C4-2B (cell line): Measurements from ENCODE around the gene YLPM1.

Experiments
- ZFX ChIP-seq: fragments of 450-650 bp; IDR thresholded peaks from 2 replicates; pipeline ENCODE4 v1.6.1; 2017
- TF ChIP-seq, protein P1 (sequence below): fragments of 450-650 bp; conservative IDR thresholded peaks from 2 replicates; pipeline ENCODE4 v1.5.1; 2017; ENCODE audit warnings: mild to moderate bottlenecking

DNA sequence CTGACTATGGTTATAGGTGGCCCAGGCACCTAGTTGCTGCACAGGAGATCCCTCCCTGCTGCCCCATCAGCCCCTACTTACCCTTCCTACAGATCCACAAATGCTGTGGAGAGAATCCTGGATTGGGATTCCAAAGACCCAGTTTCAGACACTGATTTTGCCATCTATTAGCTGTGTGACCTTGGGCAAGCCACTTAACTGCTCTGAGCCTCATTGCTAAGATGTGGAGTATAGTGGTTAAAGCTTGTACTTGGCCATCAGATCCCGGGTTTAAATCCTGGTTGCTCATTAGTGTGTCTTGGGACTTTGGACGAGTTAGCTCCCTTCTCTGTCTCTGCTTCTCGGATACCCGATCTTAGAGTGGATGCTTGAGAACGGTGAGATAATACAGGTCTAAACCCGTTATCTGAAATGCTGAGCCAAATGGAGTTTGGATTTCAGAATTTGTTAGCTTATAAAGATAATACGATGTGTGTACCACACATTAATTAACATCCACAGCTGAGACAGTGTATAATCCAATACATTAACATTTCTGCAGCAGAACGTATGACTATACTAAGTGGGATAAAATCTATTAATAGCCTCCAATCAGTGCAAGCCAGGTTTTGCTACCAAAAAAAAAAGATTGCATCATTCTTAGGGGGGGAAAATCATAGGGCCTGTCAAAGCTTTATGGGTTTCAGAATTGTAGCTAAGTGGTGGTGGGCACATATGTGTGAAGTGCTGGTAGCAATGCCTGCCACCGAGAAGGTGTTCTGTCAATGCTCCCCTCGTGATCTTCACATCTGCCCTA lies 96.8 kb downstream of the YLPM1 start:
- TF ChIP-seq, protein P1, sequence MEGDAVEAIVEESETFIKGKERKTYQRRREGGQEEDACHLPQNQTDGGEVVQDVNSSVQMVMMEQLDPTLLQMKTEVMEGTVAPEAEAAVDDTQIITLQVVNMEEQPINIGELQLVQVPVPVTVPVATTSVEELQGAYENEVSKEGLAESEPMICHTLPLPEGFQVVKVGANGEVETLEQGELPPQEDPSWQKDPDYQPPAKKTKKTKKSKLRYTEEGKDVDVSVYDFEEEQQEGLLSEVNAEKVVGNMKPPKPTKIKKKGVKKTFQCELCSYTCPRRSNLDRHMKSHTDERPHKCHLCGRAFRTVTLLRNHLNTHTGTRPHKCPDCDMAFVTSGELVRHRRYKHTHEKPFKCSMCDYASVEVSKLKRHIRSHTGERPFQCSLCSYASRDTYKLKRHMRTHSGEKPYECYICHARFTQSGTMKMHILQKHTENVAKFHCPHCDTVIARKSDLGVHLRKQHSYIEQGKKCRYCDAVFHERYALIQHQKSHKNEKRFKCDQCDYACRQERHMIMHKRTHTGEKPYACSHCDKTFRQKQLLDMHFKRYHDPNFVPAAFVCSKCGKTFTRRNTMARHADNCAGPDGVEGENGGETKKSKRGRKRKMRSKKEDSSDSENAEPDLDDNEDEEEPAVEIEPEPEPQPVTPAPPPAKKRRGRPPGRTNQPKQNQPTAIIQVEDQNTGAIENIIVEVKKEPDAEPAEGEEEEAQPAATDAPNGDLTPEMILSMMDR = no peak
- no peak for TF ChIP-seq ZFX
